ENCODE data around the gene PPP1R15B. TPM values are rescaled to one million over a fixed set of nuclear protein-coding genes. Genes with fewer than 3 reads are reported as not detected.
A peak's percentile ranks its signal among the peaks of the same experiment; 100 is the strongest.

The PPP1R15B gene
- total and polyA plus RNA-seq, 4 donors = 14.6 to 57.0 (median 36.8) TPM

- ATAC-seq (ENCODE audit: insufficient read depth, low FRiP score) = peak; percentile 32
- no peak for DNase-seq
- Histone ChIP-seq H3K4me3 (no peak overlapping the region), H3K9ac (ENCODE audit: insufficient read depth in 1 of 2, low read length in 2 of 2) (no peak overlapping the region), H3K27me3 (ENCODE audit: control insufficient read depth in 3 of 3, insufficient read depth in 3 of 3, low read length in 2 of 3) (no peaks in the 10 kb centered on the region), H3K36me3 (ENCODE audit: control insufficient read depth in 4 of 4, insufficient read depth in 4 of 4, low read length in 4 of 4) (no peaks in the 10 kb centered on the region), H3K27ac (ENCODE audit: low read depth in 1 of 2, low read length in 1 of 2) (no peak overlapping the region), H3K4me1 (ENCODE audit: control insufficient read depth in 5 of 5, insufficient read depth in 5 of 5, low read length in 5 of 5) (peaks cover 0 to 23% (median 0%) of the 10 kb centered on the region in 5 donors), H3K9me3 (ENCODE audit: control insufficient read depth in 4 of 4, insufficient read depth in 3 of 4, low read length in 3 of 4) (no peaks in the 10 kb centered on the region)
- WGBS, 2 donors = 54 to 70% methylated on average over 23 of the region's 23 CpGs
- no peak for TF ChIP-seq CTCF (IDR thresholded peaks at IDR 0.05; ENCODE audit: control extremely low read depth, extremely low read depth)
Measured at GRCh38 chr1:204357551-204358490, 53.8 kb downstream of the PPP1R15B start.

DNA sequence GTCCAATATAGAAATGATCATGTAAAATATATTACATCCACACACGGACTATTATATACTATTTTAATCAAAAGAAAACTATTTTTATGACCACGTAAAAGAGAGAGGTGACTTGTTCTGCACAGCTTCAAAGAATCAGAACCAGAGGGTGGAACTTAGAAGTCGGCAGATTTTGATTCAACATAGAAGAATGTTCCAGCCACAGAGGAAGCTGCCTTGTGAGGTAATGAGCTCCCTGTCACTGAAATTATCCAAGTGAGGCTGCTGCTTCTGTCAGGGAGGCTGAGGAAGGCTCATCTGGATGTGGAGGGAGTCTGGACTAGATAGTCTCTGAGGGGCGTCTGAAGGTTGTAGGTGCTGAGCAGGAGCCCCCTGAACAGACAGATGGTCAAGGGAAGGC is 54.6 kb downstream of the PPP1R15B start:
- H3K4me1 ChIP-seq (ENCODE audit: control insufficient read depth in 5 of 5, insufficient read depth in 5 of 5, low read length in 5 of 5) = peaks cover 0 to 22% (median 0%) of the 10 kb centered on the region in 5 donors
- H3K27ac ChIP-seq (ENCODE audit: low read depth in 1 of 2, low read length in 1 of 2) = no peak overlapping the region
- no peaks in the 10 kb centered on the region for H3K9me3 ChIP-seq (ENCODE audit: control insufficient read depth in 4 of 4, insufficient read depth in 3 of 4, low read length in 3 of 4)
- no peak for ATAC-seq (ENCODE audit: insufficient read depth, low FRiP score)
- WGBS, 2 donors = 80 to 89% methylated on average over 4 of the region's 4 CpGs
- H3K27me3 ChIP-seq (ENCODE audit: control insufficient read depth in 3 of 3, insufficient read depth in 3 of 3, low read length in 2 of 3) = no peaks in the 10 kb centered on the region
- no peak for TF ChIP-seq CTCF (IDR thresholded peaks at IDR 0.05; ENCODE audit: control extremely low read depth, extremely low read depth)
- DNase-seq = no peak
- no peaks in the 10 kb centered on the region for H3K36me3 ChIP-seq (ENCODE audit: control insufficient read depth in 4 of 4, insufficient read depth in 4 of 4, low read length in 4 of 4)
- no peak overlapping the region for H3K9ac ChIP-seq (ENCODE audit: insufficient read depth in 1 of 2, low read length in 2 of 2)
- no peak overlapping the region for H3K4me3 ChIP-seq

DNA sequence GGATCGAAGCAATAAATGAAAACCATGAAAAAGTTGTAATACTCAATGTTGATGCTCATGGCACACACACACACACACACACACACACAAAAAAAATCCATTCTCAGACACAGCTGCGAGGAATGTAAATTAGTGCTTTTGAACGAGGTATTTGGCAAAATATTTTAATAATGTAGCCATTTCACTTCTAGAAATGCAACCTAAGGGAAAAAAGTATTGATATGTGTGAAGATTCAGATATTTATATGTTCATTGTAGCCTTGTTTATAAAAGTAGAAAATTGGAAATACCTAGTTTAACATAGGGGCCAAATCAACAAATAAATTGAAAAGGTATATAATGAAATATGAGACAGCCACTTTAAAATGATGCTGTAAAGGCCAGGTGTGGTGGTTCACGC is 55.7 kb downstream of the PPP1R15B start:
- DNase-seq (no peak), ATAC-seq (ENCODE audit: insufficient read depth, low FRiP score) (no peak)
- 85 to 89% methylated on average over 4 of the region's 4 CpGs for WGBS, 2 donors
- H3K27ac ChIP-seq (ENCODE audit: low read depth in 1 of 2, low read length in 1 of 2) = no peak overlapping the region
- TF ChIP-seq CTCF (IDR thresholded peaks at IDR 0.05; ENCODE audit: control extremely low read depth, extremely low read depth) = no peak
- no peaks in the 10 kb centered on the region for H3K27me3 ChIP-seq (ENCODE audit: control insufficient read depth in 3 of 3, insufficient read depth in 3 of 3, low read length in 2 of 3)
- no peaks in the 10 kb centered on the region for H3K9me3 ChIP-seq (ENCODE audit: control insufficient read depth in 4 of 4, insufficient read depth in 3 of 4, low read length in 3 of 4)
- no peaks in the 10 kb centered on the region for H3K36me3 ChIP-seq (ENCODE audit: control insufficient read depth in 4 of 4, insufficient read depth in 4 of 4, low read length in 4 of 4)
- peaks cover 0 to 28% (median 0%) of the 10 kb centered on the region in 5 donors for H3K4me1 ChIP-seq (ENCODE audit: control insufficient read depth in 5 of 5, insufficient read depth in 5 of 5, low read length in 5 of 5)
- H3K4me3 ChIP-seq = no peak overlapping the region
- no peak overlapping the region for H3K9ac ChIP-seq (ENCODE audit: insufficient read depth in 1 of 2, low read length in 2 of 2)
